OCI-M1 (cell line): ENCODE results near the gene ZCWPW1.
"Not testable (repeated sequence)": the region's sequence is repeated elsewhere in the genome, so short reads cannot be mapped to it uniquely, and the experiment has no call there.

Experiments used
- DNase-seq: peaks from one replicate; lab custom pipeline; 2025; lab: John Stamatoyannopoulos, UW

Gene ZCWPW1

GRCh38 chr7:100456562-100456961 is 28.1 kb upstream of the ZCWPW1 start:
- DNase-seq = no peak

DNA sequence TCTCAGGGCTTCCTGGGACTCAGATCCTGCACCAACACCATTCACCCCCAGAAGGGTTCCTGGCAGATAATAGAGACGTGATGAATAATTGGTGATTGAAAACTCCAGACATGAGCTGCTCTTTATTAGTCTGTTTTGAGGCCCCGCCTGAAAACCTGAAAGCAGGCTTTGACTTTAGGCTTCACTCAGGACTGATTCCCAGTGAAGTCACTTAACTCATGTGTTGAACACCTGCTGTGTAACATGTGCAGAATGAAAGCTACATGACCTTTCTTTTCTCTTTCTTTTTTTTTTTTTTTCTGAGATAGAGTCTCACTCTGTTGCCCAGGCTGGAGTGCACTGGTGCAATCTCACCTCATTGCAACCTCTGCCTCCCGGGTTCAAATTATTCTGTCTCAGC is 26.7 kb upstream of the ZCWPW1 start:
- DNase-seq = no peak

- DNase-seq = not testable (repeated sequence)
Observed at GRCh38 chr7:100453854-100454253, 25.4 kb upstream of the ZCWPW1 start.

- DNase-seq = no peak
Observed at GRCh38 chr7:100452513-100452912, 24.0 kb upstream of the ZCWPW1 start.

- no peak for DNase-seq
Observed at GRCh38 chr7:100449190-100449795, 20.8 kb upstream of the ZCWPW1 start.

DNA sequence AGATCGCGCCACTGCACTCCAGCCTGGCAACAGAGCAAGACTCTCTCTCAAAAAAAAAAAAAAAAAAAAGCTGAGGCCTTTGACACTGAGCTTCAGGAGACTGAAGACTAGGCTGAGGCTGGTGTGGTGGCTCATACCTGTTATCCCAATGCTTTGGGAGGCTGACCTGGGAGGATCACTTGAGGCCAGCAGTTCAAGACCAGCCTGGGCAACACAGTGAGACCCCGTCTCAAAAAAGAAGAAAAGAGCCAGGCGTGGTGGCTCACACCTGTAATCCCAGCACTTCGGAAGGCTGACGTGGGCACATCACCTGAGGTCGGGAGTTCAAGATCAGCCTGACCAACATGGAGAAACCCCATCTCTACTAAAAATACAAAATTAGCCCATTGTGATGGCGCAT is 18.9 kb upstream of the ZCWPW1 start:
- not testable (repeated sequence) for DNase-seq

- no peak for DNase-seq
Observed at GRCh38 chr7:100446040-100446439, 17.5 kb upstream of the ZCWPW1 start.

- peak; percentile 84 for DNase-seq
Observed at GRCh38 chr7:100444311-100445278, 16.1 kb upstream of the ZCWPW1 start.

GRCh38 chr7:100443096-100443840 is 14.8 kb upstream of the ZCWPW1 start:
- no peak for DNase-seq

- DNase-seq = no peak
Observed at GRCh38 chr7:100441641-100442535, 13.4 kb upstream of the ZCWPW1 start.

- DNase-seq = not testable (repeated sequence)
Observed at GRCh38 chr7:100439244-100439643, 10.7 kb upstream of the ZCWPW1 start.

DNA sequence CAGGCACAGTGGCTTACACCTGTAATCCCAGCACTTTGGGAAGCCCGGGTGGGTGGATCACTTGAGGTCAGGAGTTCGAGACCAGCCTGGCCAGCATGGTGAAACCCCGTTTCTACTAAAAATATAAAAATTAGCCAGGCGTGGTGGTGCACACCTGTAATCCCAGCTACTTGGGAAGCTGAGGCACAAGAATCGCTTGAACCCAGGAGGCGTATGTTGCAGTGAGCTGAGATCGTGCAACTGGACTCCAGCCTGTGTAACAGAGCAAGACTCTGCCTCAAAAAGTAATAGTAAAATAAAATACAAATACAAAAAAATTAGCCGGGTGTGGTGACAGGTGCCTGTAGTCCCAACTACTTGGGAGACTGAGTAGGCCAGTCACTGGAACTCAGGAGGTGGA is 10.2 kb upstream of the ZCWPW1 start:
- DNase-seq = not testable (repeated sequence)

DNA sequence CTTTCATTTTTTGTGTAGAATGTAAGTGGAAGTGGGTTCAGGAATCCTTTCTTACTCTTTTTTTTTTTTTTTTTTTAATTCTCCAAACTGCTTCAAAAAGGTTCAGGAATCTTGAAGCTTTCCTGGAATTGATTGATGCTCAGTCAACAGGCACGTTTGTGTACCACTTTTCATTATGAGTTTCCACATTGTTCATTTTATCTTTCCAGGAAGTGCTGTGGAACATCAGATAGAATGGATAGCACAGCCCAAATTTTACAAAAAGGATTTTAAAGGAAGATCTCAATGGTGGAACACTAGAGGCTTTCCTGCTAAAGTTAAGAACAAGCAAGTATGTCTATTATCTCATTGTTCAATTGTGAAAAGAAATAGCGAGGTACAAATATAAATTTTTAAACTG is 9.7 kb upstream of the ZCWPW1 start:
- DNase-seq = no peak

GRCh38 chr7:100437150-100438100 is 8.9 kb upstream of the ZCWPW1 start:
- DNase-seq = no peak

DNA sequence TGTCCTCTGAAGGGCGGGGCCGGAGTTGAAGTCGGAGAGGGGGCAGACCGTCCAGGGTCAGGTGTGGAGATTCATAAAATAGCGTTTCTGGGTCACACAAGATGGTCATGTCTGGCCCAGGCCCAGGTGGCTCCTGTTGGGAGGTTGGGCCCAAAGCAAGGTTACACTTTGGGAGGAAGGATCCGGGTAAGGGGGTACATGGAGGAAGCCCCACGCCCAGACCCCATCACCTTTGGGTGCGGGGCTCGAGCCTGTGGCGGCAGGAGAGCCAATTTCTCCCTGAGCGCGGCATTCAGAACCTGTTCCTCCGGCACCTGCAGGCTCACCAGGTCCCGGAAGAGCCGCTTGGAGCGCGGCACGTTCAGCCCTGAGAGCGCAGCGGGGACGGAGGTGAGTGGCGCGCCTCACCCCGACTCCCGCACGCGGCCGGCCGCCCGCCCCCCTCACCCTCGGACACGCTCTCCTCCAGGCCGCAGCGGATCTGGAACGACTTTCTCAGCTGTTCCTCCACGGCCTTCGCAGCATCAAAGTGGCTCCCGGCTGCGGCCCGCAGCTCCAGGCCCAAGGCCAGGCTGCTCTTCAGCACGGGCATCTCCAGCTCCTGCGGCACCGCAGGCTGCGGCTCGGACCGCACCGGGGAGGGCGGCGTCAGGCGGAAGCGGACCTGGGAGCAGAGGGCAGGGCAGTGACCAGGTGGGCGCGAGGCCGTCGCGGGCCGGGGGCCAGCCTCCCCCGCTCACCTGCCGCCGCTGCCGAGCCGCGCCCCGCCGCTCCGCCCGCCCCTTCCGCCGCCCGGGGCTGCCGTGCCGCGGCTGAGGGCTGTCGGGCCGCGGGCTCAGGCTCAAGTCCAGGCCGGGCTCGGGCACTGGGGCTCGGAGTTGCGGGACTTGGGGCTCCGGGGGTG is 7.2 kb upstream of the ZCWPW1 start:
- peak; percentile 72 for DNase-seq

DNA sequence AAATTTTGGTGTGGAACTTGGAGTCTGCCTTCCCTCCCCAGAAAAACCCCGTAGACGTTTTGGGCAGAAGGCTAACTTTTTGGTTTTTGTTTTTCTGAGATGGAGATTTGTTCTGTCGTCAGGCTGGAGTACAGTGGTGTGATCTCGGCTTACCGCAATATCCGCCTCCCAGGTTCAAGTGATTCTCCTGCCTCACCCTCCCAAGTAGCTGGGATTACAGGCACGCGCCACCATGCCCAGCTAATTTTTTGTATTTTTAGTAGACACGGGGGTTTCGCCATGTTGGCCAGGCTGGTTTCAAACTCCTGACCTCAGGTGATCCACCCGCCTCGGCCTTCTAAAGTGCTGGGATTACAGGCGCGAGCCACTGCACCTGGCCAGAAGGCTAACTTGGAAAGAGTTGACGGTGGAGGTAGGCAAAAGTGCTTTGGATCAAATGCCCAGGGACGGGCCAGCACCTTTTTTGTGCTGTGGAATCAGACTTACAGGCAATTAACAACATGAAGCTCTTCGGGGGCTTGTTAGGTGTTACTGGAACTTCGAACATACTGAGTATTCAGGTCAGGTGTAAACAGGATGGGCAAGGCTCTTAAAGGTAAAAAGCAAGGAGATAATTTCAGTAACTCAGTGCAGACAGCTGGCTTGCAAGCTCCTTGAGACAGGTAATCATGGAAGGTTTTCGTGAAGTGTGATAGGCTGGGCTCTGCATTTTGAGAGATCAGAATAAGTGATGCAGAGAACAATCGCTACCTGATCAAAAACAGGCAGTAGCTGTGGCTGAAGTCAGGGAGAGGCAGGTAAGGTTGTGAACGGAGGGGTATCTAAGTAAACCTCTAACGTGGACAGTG is 6.0 kb upstream of the ZCWPW1 start:
- DNase-seq = no peak

- no peak for DNase-seq
Observed at GRCh38 chr7:100433592-100434296, 5.2 kb upstream of the ZCWPW1 start.

- DNase-seq = no peak
Observed at GRCh38 chr7:100433276-100433591, 4.7 kb upstream of the ZCWPW1 start.
